Lower leg skin (tissue), 3 donors: ENCODE measurements around the gene RPS6KC1.

Experiments
- CTCF ChIP-seq, 3 donors: fragments of 450-650 bp; IDR thresholded peaks; one replicate each; pipeline ENCODE4 v1.5.1; 2016; ENCODE audit warnings: antibody characterized with exemption in 3 of 3, mild to moderate bottlenecking in 3 of 3, moderate library complexity in 2 of 3
- POLR2A ChIP-seq, 2 donors: fragments of 450-650 bp; IDR thresholded peaks; one replicate each; pipeline ENCODE4 v1.6.1; 2016 to 2017; ENCODE audit warnings: antibody characterized with exemption in 2 of 2, mild to moderate bottlenecking in 1 of 2, moderate library complexity in 1 of 2

- TF ChIP-seq CTCF (IDR thresholded peaks at IDR 0.05), result no peak
- TF ChIP-seq POLR2A (IDR thresholded peaks at IDR 0.05), result no peak
These were observed 120.7 kb downstream of the RPS6KC1 start for GRCh38 chr1:213171711-213172110.
